GM13977 (cell line): Measurements from ENCODE around the gene ALDH9A1.
"Not testable (repeated sequence)": the region's sequence is repeated elsewhere in the genome, so short reads cannot be mapped to it uniquely, and the experiment has no call there.

Experiments used
- DNase-seq: peaks from one replicate; pipeline ENCODE4 v3.0.0; 2012; ENCODE audit warnings: low spot score
- CTCF ChIP-seq: IDR thresholded peaks from 2 replicates; pipeline ENCODE4 v1.5.1; 2012; ENCODE audit warnings: mild to moderate bottlenecking, control low read depth; ENCODE audit not compliant: insufficient read depth; ENCODE audit errors: extremely low read depth, missing control alignments
- in situ Hi-C: fragments of 300-500 bp; cut with MboI; formaldehyde crosslinking; loops from one replicate; pipeline ENCODE4 v1.12.0; 2022; ENCODE audit warnings: low sequenced_read_pairs, low pct_unique_long_range_greater_than_20kb, mixed read lengths, inconsistent platforms; ENCODE audit not compliant: unreplicated experiment

Gene ALDH9A1

GRCh38 chr1:165661703-165662102, 36.7 kb downstream of the ALDH9A1 start:
- in situ Hi-C loops = no loop called here
- no peak for TF ChIP-seq CTCF

GRCh38 chr1:165659581-165659895, 38.8 kb downstream of the ALDH9A1 start:
- in situ Hi-C loops = no loop called here
- DNase-seq = no peak
- TF ChIP-seq CTCF = no peak

More at GRCh38 chr1:165661703-165662102, 36.7 kb downstream of the ALDH9A1 start:
- no peak for DNase-seq

GRCh38 chr1:165658766-165659580, 39.4 kb downstream of the ALDH9A1 start:
- DNase-seq, in situ Hi-C loops: not testable (repeated sequence)

GRCh38 chr1:165650981-165651625, 47.3 kb downstream of the ALDH9A1 start:
- DNase-seq = no peak
- no peak for TF ChIP-seq CTCF
- in situ Hi-C loops = no loop called here

GRCh38 chr1:165648919-165649572, 49.3 kb downstream of the ALDH9A1 start:
- in situ Hi-C loops = no loop called here
- no peak for TF ChIP-seq CTCF
- DNase-seq = no peak

- no peak for TF ChIP-seq CTCF
- in situ Hi-C loops = no loop called here
- no peak for DNase-seq
These were observed 50.4 kb downstream of the ALDH9A1 start for GRCh38 chr1:165647970-165648369.

- no peak for TF ChIP-seq CTCF
- in situ Hi-C loops = no loop called here
- no peak for DNase-seq
These were observed 50.8 kb downstream of the ALDH9A1 start for GRCh38 chr1:165647517-165647916.
